GM21526 (cell line): ENCODE results near the gene RFT1.
"Not testable (repeated sequence)": the region's sequence is repeated elsewhere in the genome, so short reads cannot be mapped to it uniquely, and the experiment has no call there.

Experiments used
- ATAC-seq: cut with Tn5 transposase; IDR thresholded peaks from one replicate; pipeline ENCODE4 v1.9.1; 2021; ENCODE audit warnings: moderate library complexity; ENCODE audit not compliant: unreplicated experiment, low FRiP score

Gene RFT1

GRCh38 chr3:53073553-53074365 is 56.5 kb downstream of the RFT1 start:
- no peak for ATAC-seq

GRCh38 chr3:53072653-53073552 is 57.3 kb downstream of the RFT1 start:
- ATAC-seq = peak; percentile 85

DNA sequence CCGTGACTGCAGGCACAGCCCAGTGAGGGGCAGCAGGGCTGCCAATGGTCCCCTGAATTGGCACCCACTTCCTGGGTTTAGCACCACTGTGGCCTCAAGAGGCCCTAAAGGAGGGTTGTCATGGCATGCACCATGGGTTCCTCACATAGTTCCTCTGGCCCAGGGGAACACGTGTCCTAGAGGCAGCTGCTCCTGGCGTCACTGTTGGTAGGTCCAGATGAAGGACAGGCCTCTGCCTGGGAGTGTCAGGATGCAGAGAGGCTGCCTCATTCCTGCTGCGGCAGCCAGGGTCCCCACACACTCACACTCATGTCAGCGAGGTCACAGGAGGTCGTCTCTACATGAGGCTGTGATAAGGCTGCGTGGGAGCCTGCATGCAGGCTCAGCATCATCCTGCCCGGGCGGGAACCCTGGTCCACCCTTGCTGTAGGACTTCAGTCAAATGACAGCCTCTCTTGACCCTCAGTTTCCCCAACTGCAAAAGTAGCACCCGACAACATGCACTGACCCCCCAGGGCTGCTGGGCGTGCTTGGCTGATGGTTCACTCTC is 58.3 kb downstream of the RFT1 start:
- no peak for ATAC-seq

- ATAC-seq = no peak
Observed at GRCh38 chr3:53069422-53070068, 60.7 kb downstream of the RFT1 start.

GRCh38 chr3:53068176-53068575 is 62.1 kb downstream of the RFT1 start:
- ATAC-seq = no peak

DNA sequence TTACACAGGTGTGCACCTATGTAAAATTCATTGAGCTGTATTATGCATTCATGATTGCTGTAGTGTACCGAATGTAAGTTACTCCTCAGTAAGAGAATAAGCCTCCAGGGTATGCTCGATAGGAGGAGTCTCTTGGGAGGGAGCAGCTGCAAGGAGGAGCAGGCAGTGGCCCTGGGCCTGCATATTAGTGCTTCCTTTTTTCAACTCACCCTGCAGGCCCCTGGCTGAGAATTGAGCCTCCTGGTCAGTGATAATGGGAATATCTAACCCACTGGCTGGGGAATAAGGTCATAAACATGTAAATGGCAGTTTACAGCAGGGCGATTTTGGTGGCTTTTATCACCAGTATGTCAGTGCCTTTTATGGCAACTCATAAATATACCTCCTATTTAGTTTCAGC is 62.7 kb downstream of the RFT1 start:
- ATAC-seq = no peak

- no peak for ATAC-seq
Observed at GRCh38 chr3:53065841-53066480, 64.3 kb downstream of the RFT1 start.

DNA sequence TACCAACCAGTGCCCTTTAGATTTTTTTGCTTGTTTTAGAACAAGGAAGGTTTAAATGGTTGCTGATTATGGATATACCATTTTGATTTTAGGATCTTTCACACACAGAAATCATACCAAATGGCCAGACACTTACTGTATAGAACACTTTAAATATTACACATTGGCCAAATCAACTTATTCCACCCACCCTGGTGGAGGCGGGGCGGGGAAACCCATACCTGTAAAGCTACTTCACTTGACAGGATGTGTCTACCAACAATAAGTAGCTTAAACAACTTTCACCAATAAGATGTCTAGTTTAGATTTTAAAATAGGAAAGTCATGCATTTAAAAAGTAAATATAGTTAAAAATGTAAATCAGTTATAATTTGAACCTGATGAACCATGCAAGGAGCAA is 67.3 kb downstream of the RFT1 start:
- ATAC-seq = no peak

- ATAC-seq = no peak
Observed at GRCh38 chr3:53056442-53056841, 73.8 kb downstream of the RFT1 start.

DNA sequence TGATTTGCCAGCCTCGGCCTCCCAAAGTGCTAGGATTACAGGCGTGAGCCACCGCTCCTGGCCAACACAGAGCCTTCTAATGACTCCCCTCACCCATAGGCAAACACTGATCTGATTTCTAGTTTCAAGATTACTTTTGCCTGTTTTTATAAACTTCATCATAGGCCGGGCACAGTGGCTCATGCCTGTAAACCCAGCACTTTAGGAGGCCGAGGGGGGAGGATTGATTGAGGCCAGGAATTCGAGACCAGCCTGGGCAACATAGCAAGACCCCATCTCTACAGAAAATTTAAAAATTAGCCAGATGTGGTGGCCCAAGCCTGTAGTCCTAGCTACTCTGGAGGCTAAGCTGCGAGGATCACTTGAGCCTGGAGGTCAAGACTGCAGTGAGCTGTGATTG is 76.0 kb downstream of the RFT1 start:
- ATAC-seq = not testable (repeated sequence)

- ATAC-seq = no peak
Observed at GRCh38 chr3:53051929-53052328, 78.3 kb downstream of the RFT1 start.

DNA sequence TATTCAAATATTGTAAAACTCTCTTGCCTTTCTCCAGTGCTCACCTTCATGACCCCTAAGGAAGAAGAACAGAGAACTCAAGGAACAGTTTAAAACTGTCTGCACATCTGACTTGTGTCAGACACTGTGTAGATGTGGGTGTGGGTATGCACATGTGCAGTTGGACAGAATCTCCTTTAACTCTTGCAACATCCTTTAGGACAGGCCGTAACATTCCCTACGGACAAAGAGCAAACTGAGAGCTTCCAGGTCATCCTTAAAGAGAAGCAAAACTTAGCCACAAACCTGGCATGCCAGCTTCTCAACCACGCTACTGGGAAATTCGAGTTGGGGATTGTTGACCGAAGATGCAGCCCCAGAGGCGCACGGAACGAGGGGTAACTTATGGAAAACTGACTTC is 80.2 kb downstream of the RFT1 start:
- no peak for ATAC-seq

- ATAC-seq = peak; percentile 39
Observed at GRCh38 chr3:53046171-53047170, 83.8 kb downstream of the RFT1 start.

DNA sequence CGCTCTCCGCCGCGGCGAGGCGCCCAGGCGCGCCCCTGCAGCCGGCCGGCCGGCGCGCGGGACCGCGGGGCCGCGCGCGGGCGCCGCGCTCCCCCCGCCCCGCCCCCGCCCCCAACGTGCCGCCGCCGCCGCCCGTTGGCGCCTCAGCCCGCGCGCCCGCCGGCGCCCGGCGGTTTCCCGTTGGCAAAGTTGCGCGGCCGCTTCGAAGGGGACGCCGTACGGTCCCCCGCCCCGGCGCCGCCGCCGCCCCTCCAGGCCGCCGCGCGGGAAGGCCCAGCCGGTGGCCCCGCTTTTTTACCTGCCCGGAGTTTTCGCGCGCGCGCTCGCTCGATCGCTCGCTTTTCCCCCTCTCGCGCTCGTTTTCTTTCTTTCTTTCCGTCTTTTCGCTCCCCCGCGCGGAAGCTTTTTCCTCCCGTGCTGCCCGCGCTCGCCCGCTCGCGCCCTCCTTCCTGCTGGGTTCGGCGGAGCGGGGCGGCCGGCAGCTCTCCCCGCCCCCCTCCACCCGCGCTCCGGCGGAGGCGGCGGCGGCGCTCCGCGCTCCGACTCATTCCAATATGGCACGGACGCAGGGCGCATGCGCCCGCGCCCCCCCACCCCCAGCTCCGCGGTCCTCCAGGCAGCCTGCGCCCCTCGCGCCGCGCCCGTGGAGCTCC is 84.6 kb downstream of the RFT1 start, which contains the start of gene SFMBT1:
TSS of gene SFMBT1 (minus strand) at position 556 of the 653 bp plus-strand sequence. CDS start 76,945 bp downstream, outside the sequence.
- peak; percentile 42 for ATAC-seq

DNA sequence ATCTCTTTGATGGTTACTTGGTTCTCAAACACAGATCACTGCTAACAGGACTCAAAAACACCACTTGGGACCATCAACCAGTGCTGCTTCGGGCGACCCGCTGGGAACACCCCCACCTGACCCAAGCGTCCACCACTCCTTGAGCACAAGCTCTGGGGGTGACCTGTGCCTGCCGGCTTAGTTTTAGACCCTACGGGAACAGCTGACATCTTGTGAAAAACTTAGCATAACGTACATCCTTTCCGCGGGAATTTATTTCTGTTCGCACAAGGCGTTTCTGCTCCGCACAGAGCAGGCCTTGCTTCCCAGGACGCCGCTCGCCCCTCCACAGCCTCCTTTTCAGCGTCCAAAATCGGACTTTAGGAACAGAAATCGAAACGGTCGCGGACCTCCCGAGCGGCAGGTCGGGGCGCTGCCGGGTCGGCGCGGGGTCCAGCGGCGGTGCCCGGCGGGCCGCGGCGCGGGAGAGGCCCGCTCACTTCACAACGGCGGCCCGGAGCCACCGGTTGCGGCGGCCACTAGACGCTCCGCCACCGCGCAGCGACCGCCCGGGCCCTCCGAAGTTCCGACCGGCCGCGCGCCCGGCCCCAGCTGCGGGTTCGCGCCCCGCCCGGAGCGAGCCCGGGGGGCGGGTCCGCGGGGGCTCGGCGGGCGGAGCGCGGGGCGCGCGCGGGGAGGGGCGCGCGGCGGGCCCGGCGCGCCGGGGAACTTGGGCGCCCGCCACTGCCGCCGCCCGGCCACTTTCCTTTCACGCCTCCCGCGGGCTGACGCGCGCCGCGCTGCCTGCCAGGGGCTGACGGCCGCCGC is 85.3 kb downstream of the RFT1 start:
- no peak for ATAC-seq

GRCh38 chr3:53044371-53044710 is 85.9 kb downstream of the RFT1 start:
- ATAC-seq = no peak

DNA sequence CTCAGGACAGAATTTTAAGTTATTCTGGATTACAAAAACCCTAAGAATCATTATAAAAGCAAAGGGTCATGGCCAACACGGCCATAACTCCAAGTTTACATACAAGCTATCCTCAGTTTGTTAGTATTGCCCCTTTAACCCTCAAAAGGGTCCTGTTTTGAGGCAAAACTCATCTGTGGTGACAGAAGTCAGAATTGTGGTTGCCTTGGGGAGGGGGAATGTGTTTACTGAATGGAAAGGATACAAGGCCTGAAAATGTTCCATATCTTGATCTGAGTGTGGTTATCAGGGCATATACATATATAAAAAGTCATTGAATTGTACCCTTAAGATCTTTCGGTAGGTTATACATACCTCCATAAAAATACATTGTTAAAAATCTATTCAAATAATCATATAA is 86.5 kb downstream of the RFT1 start:
- no peak for ATAC-seq

- no peak for ATAC-seq
Observed at GRCh38 chr3:53042651-53043050, 87.6 kb downstream of the RFT1 start.
